MM.1S (cell line): Measurements from ENCODE around the gene MRPS10.

Source experiments
- EZH2 ChIP-seq: fragments of 300-600 bp; sonication (generic); optimal IDR thresholded peaks from 2 replicates; pipeline ENCODE3; 2017; ENCODE audit warnings: low read depth, mild to moderate bottlenecking, antibody characterized with exemption, low read length, mixed read lengths
- EZH2phosphoT487 ChIP-seq: fragments of 300-600 bp; sonication (generic); IDR thresholded peaks from 2 replicates; pipeline ENCODE4 v1.6.1; 2018; ENCODE audit warnings: antibody characterized with exemption, low read length
- TF ChIP-seq, protein P1 (sequence below): fragments of 300-600 bp; sonication (generic); IDR thresholded peaks from 2 replicates; pipeline ENCODE4 v1.5.1; 2016; ENCODE audit warnings: antibody characterized with exemption, low read length, mixed read lengths

DNA sequence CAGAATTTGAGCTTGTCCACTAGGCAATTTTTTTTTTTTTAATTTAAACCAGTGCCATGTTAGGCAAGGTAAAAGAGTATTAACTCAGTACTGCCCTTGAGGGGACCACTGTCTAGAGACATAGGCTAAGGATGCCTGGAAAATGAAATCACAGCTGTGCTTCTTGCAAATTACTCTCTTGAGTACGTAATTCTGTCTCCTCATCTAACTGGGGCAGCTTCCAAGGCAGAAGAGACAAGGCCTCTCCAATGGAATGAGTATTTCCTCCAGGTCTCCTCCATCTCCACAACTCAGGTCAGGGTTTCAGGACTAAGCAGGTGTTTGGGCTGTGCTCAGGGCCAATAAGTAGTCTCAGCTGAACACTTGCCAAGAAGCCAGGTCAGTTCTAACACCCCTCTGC, 33.8 kb upstream of the MRPS10 start:
- TF ChIP-seq, protein P1, sequence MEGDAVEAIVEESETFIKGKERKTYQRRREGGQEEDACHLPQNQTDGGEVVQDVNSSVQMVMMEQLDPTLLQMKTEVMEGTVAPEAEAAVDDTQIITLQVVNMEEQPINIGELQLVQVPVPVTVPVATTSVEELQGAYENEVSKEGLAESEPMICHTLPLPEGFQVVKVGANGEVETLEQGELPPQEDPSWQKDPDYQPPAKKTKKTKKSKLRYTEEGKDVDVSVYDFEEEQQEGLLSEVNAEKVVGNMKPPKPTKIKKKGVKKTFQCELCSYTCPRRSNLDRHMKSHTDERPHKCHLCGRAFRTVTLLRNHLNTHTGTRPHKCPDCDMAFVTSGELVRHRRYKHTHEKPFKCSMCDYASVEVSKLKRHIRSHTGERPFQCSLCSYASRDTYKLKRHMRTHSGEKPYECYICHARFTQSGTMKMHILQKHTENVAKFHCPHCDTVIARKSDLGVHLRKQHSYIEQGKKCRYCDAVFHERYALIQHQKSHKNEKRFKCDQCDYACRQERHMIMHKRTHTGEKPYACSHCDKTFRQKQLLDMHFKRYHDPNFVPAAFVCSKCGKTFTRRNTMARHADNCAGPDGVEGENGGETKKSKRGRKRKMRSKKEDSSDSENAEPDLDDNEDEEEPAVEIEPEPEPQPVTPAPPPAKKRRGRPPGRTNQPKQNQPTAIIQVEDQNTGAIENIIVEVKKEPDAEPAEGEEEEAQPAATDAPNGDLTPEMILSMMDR: no peak
- TF ChIP-seq EZH2phosphoT487 (no peak), EZH2 (no peak)
